PC-3 (cell line): Measurements from ENCODE around the gene OR2C3.

Experiments used
- CTCF ChIP-seq: fragments of 300-600 bp; sonication (generic); conservative IDR thresholded peaks from 2 replicates; pipeline ENCODE4 v1.5.1; 2017; ENCODE audit warnings: antibody characterized with exemption, low read depth, mild to moderate bottlenecking, low read length
- EZH2 ChIP-seq: fragments of 300-600 bp; sonication (generic); IDR thresholded peaks from one replicate; pipeline ENCODE4 v1.6.1; 2017; ENCODE audit warnings: antibody characterized with exemption, mild to moderate bottlenecking, low read length; ENCODE audit not compliant: unreplicated experiment

DNA sequence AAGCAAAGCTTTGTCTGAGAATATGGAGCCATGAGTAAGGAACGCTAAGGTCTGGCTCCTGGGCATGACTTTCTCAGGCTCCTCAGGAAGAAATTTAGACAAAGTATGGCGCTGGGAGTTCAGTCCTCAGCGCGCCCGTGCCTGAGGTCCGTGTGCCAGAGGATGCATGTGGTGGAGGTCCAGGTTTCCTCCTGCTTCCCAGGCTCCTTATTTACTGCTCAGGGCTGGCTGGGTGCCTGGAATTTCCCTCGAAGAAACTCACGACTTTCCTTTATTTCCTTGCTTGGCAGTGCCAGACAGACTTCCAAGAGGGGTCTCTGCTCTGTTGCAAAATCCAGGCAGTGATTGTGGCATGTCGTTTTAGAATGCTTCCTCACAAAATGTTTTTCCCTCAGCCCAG is 26.0 kb upstream of the OR2C3 start:
- no peak for TF ChIP-seq CTCF
- no peak for TF ChIP-seq EZH2
